Measurements from ENCODE around the gene CBLB.
"Not testable (repeated sequence)": the region's sequence is repeated elsewhere in the genome, so short reads cannot be mapped to it uniquely, and the experiment has no call there.

Gene CBLB

GRCh38 chr3:105781871-105782270 is 86.9 kb downstream of the CBLB start:
- no peak for DNase-seq

- no peak for DNase-seq
Observed at GRCh38 chr3:105780107-105780506, 88.7 kb downstream of the CBLB start.

- no peak for DNase-seq
Observed at GRCh38 chr3:105775368-105775767, 93.4 kb downstream of the CBLB start.

- no peak for DNase-seq
Observed at GRCh38 chr3:105774444-105775180, 94.2 kb downstream of the CBLB start.

GRCh38 chr3:105773291-105773690 is 95.5 kb downstream of the CBLB start:
- DNase-seq: no peak

GRCh38 chr3:105772635-105773034 is 96.2 kb downstream of the CBLB start:
- no peak for DNase-seq

GRCh38 chr3:105771392-105771791 is 97.4 kb downstream of the CBLB start:
- no peak for DNase-seq

GRCh38 chr3:105770410-105770809 is 98.4 kb downstream of the CBLB start:
- no peak for DNase-seq

GRCh38 chr3:105767776-105768175 is 101.0 kb downstream of the CBLB start:
- DNase-seq: no peak

- DNase-seq: no peak
Observed at GRCh38 chr3:105767216-105767615, 101.6 kb downstream of the CBLB start.

GRCh38 chr3:105765308-105765639 is 103.5 kb downstream of the CBLB start:
- no peak for DNase-seq

GRCh38 chr3:105764378-105765307 is 104.2 kb downstream of the CBLB start:
- no peak for DNase-seq

- DNase-seq: no peak
Observed at GRCh38 chr3:105763659-105764036, 105.2 kb downstream of the CBLB start.

- DNase-seq: no peak
Observed at GRCh38 chr3:105762749-105763658, 105.8 kb downstream of the CBLB start.

GRCh38 chr3:105762214-105762613 is 106.6 kb downstream of the CBLB start:
- DNase-seq: not testable (repeated sequence)

- DNase-seq: no peak
Observed at GRCh38 chr3:105759442-105760078, 109.3 kb downstream of the CBLB start.

- no peak for DNase-seq
Observed at GRCh38 chr3:105758451-105758850, 110.4 kb downstream of the CBLB start.

- DNase-seq: no peak
Observed at GRCh38 chr3:105755121-105755886, 113.5 kb downstream of the CBLB start.

- no peak for DNase-seq
Observed at GRCh38 chr3:105752791-105753415, 115.9 kb downstream of the CBLB start.

GRCh38 chr3:105747696-105748095 is 121.1 kb downstream of the CBLB start:
- DNase-seq: no peak

- DNase-seq: no peak
Observed at GRCh38 chr3:105747060-105747541, 121.7 kb downstream of the CBLB start.
